T-helper 17 cell (primary cell): Measurements from ENCODE around the gene KLHL22. TPM values are rescaled to one million over a fixed set of nuclear protein-coding genes. Genes with fewer than 3 reads are reported as not detected.

ENCODE experiments used
- ATAC-seq: fragments of 150-1000 bp; cut with Tn5 transposase; 2 replicates; pipeline ENCODE4 v1.10.0; 2021; ENCODE audit warnings: mild to moderate bottlenecking, moderate library complexity
- DNase-seq, 3 donors: peaks; one replicate each; pipeline versions ENCODE4 v3.0.0 to v3.0.0-alpha.2; 2020 to 2021
- H3K9me3 ChIP-seq: one replicate; pipeline ENCODE4 v1.7.0; 2013; ENCODE audit warnings: low read length, mild to moderate bottlenecking; ENCODE audit not compliant: control insufficient read depth, poor library complexity, severe bottlenecking
- H3K27ac Mint-ChIP-seq: one replicate; pipeline ENCODE4 v1.8.0; 2022; ENCODE audit warnings: mild to moderate bottlenecking, moderate library complexity, mixed read lengths
- H3K27me3 Mint-ChIP-seq: one replicate; pipeline ENCODE4 v1.8.0; 2022; ENCODE audit warnings: mixed read lengths
- H3K36me3 Mint-ChIP-seq: one replicate; pipeline ENCODE4 v1.8.0; 2022; ENCODE audit warnings: low read depth, mixed read lengths
- H3K4me1 Mint-ChIP-seq: one replicate; pipeline ENCODE4 v1.8.0; 2022; ENCODE audit warnings: mild to moderate bottlenecking, mixed read lengths
- H3K4me3 Mint-ChIP-seq: one replicate; pipeline ENCODE4 v1.8.0; 2022; ENCODE audit warnings: mild to moderate bottlenecking, moderate library complexity, mixed read lengths
- total RNA-seq, 4 donors: library from RNA in 2 of 4; stranded (reverse) in 2 of 4; gene quantifications; one replicate each; pipeline ENCODE4 v1.2.3 and lab custom pipeline; 2022 to 2026

Gene KLHL22
- total RNA-seq, 2 donors from 2014 or later: 28.1 to 33.1 TPM

- Mint-ChIP-seq H3K27ac (no peak overlapping the region), H3K36me3 (peaks cover 3% of the 10 kb centered on the region), H3K4me1 (peaks cover 4% of the 10 kb centered on the region), H3K4me3 (no peak overlapping the region), H3K27me3 (no peaks in the 10 kb centered on the region)
- ATAC-seq (no peak), DNase-seq (no peak)
- no peaks in the 10 kb centered on the region for H3K9me3 ChIP-seq
Measured at GRCh38 chr22:20450551-20450906, 45.1 kb downstream of the KLHL22 start.

DNA sequence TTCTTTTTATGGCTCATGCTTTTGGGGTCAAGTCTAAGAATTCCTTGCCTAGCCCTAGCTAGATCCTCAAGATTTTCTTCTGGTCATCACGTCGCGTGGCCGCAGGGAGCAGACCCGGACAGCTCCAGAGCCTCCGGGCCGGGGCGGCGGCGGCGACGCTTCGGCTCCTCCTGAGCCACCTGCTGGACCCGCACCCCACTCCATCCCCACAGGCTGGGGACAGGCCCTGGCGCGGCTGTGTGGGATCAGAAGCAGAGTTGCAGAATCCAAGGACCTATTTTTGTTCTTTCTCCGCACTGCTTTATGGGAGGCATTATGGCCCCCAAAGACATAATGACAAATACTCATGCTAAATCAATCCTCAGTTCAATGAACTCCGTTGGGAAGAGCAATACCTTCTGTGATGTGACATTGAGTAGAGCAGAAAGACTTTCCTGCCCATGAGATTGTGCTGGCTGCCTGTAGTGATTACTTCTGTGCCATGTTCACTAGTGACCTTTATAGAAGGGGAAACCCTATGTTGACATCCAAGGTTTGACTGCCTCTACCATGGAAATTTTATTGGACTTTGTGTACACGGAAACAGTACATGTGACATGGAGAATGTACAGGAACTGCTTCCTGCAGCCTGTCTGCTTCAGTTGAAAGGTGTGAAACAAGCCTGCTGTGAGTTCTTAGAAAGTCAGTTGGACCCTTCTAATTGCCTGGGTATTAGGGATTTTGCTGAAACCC, 45.6 kb downstream of the KLHL22 start:
- peaks cover 4% of the 10 kb centered on the region for H3K4me1 Mint-ChIP-seq
- ATAC-seq (no peak), DNase-seq (no peak)
- H3K4me3 Mint-ChIP-seq: no peak overlapping the region
- H3K27ac Mint-ChIP-seq: no peak overlapping the region
- H3K27me3 Mint-ChIP-seq: no peaks in the 10 kb centered on the region
- H3K36me3 Mint-ChIP-seq: peaks cover 1% of the 10 kb centered on the region
- no peaks in the 10 kb centered on the region for H3K9me3 ChIP-seq

DNA sequence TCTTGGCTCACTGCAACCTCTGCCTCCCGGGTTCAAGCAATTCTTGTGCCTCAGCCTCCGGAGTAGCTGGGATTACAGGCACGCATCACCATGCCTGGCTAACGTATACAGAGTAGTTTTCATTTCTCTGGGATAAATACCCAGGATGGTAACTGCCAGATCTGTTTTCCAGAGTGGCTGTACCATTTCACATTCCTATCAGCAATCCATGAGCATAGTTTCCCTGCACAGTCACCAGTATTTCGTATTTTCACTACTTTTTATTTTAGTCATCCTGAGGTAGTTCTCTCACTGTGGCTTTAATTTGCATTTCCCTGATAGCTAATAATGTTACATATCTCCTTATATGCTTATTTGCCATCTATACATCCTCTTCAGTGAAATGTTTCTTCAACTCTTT, 47.0 kb downstream of the KLHL22 start:
- Mint-ChIP-seq H3K27ac (no peak overlapping the region), H3K36me3 (peaks cover 4% of the 10 kb centered on the region), H3K4me1 (peaks cover 4% of the 10 kb centered on the region), H3K27me3 (no peaks in the 10 kb centered on the region), H3K4me3 (no peak overlapping the region)
- DNase-seq: no peak
- no peaks in the 10 kb centered on the region for H3K9me3 ChIP-seq
- ATAC-seq: no peak

DNA sequence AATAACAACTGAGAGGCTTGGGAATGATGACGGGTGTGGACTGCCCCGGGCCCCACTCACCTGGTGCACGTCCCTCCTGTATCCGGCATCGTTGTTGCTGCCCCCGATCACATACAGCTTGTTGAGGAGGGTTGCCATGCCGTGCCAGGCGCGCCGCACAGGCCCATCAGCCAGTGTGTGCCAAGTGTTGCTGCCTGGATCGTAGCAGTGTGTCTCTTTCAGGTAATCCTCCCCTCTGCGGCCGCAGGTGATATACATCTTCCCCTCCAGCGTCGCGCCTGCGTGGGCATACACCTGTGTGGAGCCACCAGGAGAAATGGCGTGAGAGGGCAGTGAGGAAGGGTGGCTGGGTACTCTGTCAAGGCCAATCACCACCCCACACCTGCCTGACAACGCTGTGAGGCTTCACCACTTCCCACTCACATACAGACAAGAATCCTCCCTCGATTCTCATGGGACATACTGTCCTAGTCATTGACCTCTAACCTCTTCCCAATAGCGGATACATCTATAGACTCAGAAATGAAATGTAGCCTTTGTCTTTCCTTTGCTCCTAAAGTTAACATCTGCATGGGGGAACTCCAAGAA, 49.1 kb downstream of the KLHL22 start:
- no peaks in the 10 kb centered on the region for H3K9me3 ChIP-seq
- no peak overlapping the region for H3K4me3 Mint-ChIP-seq
- no peak for DNase-seq
- peaks cover 6% of the 10 kb centered on the region for H3K36me3 Mint-ChIP-seq
- peak overlapping the region; percentile 63 for H3K27ac Mint-ChIP-seq
- no peaks in the 10 kb centered on the region for H3K27me3 Mint-ChIP-seq
- ATAC-seq: no peak
- peaks cover 4% of the 10 kb centered on the region for H3K4me1 Mint-ChIP-seq

DNA sequence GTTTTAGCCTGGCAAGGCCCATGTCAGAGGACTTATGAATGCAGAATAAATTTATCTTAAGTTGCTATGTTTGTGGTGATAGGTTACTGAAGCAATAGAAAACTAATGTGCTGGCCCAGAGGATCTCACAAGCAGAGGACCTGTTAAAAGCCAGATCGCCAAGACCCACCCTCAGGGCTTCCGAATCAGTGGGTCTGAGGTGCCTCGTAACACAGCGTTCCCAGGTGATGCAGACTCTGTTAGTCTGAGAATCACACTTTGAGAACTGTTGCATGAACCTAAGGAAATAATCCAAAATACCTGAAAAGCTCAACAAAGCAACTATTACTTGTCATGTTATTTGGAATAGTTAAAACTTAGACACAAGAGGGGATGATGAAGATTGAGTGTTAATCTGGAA, 51.3 kb downstream of the KLHL22 start:
- Mint-ChIP-seq H3K4me3 (no peak overlapping the region), H3K4me1 (peaks cover 4% of the 10 kb centered on the region), H3K27ac (no peak overlapping the region), H3K36me3 (peaks cover 8% of the 10 kb centered on the region), H3K27me3 (no peaks in the 10 kb centered on the region)
- DNase-seq (no peak), ATAC-seq (no peak)
- H3K9me3 ChIP-seq: no peaks in the 10 kb centered on the region

DNA sequence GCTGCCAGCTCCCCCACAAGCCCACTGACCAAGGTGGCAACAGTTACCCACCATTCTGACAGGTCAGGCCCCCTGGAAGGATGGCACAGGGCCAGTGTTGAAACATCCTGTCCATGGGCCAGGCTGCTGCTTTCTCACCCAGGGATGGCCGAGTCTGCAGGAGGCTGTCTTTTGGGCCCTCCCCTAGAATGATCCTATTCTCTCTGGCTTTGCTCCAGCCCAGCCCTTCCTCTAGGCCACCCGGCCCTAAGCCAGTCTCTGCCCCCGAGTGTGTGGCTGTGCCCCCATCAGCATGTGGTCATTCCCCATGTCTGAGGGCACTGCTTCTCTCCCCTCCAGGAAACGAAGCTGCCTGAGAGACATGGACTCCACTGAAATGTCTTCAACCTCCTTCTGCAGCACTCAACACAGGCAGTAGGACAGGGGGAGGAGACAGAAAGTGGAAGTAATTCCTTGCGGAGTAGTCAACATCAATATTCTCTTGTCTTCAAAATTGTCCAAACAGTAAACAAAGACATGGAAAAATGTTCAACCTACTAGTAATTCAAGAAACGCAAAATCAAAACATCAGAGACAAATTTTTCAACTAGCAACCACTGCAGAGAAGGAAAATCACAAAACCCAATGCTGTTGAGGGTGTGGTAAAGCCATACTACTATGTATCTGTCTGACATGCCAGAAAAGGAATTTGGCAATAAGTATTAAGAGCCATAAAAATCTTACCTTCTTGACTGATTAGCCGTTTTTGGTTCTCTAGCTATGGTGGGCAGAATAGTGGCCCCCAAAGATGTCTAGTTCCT, 52.9 kb downstream of the KLHL22 start:
- H3K27ac Mint-ChIP-seq: no peak overlapping the region
- H3K36me3 Mint-ChIP-seq: peaks cover 8% of the 10 kb centered on the region
- no peaks in the 10 kb centered on the region for H3K9me3 ChIP-seq
- DNase-seq (no peak), ATAC-seq (no peak)
- H3K4me1 Mint-ChIP-seq: peaks cover 10% of the 10 kb centered on the region
- no peak overlapping the region for H3K4me3 Mint-ChIP-seq
- peaks cover 7% of the 10 kb centered on the region for H3K27me3 Mint-ChIP-seq

- ATAC-seq: no peak
- Mint-ChIP-seq H3K4me1 (peaks cover 16% of the 10 kb centered on the region), H3K27ac (no peak overlapping the region), H3K36me3 (peaks cover 8% of the 10 kb centered on the region), H3K27me3 (peaks cover 13% of the 10 kb centered on the region), H3K4me3 (no peak overlapping the region)
- H3K9me3 ChIP-seq: no peaks in the 10 kb centered on the region
- DNase-seq: no peak
Measured at GRCh38 chr22:20441631-20442484, 53.7 kb downstream of the KLHL22 start.

DNA sequence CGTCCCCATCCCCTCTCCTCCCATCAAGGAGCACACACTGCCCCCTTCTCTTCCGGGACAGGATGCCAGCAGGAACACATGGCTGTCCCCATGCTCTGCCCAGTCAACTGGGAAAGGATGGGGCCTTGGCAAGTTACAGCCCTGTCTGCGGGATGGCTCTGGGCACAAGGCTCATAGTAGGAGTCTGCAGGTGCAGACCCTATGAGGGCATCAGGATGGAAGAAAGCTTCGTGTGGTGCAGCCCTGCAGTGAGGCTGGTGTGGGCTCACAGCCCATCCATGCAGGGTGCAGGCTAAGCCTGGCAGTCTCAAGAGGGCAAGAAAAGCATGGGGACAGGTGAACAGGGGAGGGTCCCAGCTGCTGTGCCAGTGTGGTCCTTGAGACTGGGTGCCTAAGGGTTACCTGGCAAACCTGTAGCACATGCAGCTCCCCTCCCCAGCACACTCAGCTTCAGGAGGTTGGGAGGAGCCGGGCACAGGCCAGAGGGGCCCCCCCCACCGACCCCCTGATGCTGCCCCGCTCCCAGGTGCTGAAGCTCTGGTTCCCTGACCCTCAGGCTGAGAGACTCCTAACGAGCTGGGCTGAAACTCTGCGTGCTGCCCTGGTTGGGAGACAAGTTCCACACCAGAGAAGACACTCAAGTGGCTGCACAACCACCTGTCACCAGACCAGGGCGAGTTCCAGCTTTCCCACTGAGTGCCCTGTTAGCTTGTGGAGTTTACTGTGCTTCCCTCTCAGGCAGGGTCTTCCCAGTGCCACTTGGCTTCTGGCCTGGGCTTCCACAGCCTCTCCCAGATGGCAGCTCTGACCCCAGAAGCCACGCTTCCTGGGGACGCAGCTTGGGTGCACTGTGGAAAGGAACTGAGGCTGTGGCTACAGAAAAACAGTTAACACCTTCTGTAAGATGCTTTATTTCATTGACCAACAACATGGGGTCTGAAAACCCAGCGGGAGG, 54.7 kb downstream of the KLHL22 start:
- H3K9me3 ChIP-seq: no peaks in the 10 kb centered on the region
- peaks cover 15% of the 10 kb centered on the region for H3K27me3 Mint-ChIP-seq
- no peak overlapping the region for H3K4me3 Mint-ChIP-seq
- DNase-seq (no peak), ATAC-seq (no peak)
- peaks cover 18% of the 10 kb centered on the region for H3K4me1 Mint-ChIP-seq
- H3K27ac Mint-ChIP-seq: no peak overlapping the region
- H3K36me3 Mint-ChIP-seq: peaks cover 8% of the 10 kb centered on the region

- ATAC-seq (no peak), DNase-seq (no peak)
- Mint-ChIP-seq H3K27ac (no peak overlapping the region), H3K4me3 (peak overlapping the region; percentile 63), H3K4me1 (peaks cover 26% of the 10 kb centered on the region), H3K27me3 (peaks cover 24% of the 10 kb centered on the region), H3K36me3 (peaks cover 8% of the 10 kb centered on the region)
- H3K9me3 ChIP-seq: no peaks in the 10 kb centered on the region
Measured at GRCh38 chr22:20439928-20440575, 55.5 kb downstream of the KLHL22 start.

DNA sequence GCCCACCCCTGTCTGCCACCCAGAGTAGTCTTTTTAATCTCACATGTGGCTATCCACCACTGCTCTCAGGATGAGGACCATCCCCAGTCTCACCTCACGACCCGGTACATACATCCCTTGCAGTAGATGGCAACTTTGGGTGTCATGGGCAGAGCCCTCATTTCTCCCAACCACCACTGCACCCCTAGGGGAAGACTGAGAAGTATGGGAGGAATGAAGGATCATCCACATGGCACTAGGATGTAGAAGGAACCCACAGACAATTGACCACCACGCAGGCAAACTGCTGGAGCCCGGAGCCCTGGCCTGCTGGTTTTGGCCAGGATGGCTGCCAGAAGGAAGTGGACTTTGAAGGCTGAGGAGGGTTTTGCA, 56.1 kb downstream of the KLHL22 start:
- Mint-ChIP-seq H3K4me3 (peak overlapping the region; percentile 63), H3K27me3 (peaks cover 29% of the 10 kb centered on the region), H3K36me3 (peaks cover 9% of the 10 kb centered on the region), H3K4me1 (peaks cover 31% of the 10 kb centered on the region), H3K27ac (no peak overlapping the region)
- H3K9me3 ChIP-seq: no peaks in the 10 kb centered on the region
- DNase-seq: no peak
- no peak for ATAC-seq

GRCh38 chr22:20438678-20439492, 56.7 kb downstream of the KLHL22 start:
- peak overlapping the region; percentile 77 for H3K4me3 Mint-ChIP-seq
- H3K4me1 Mint-ChIP-seq: peaks cover 31% of the 10 kb centered on the region
- H3K27me3 Mint-ChIP-seq: peaks cover 29% of the 10 kb centered on the region
- no peaks in the 10 kb centered on the region for H3K9me3 ChIP-seq
- H3K27ac Mint-ChIP-seq: no peak overlapping the region
- peaks cover 7% of the 10 kb centered on the region for H3K36me3 Mint-ChIP-seq
- DNase-seq: no peak
- ATAC-seq: no peak
